ENCODE results near the gene SRA1.
"Not testable (repeated sequence)": the region's sequence is repeated elsewhere in the genome, so short reads cannot be mapped to it uniquely, and the experiment has no call there.

GRCh38 chr5:140593070-140593469 lies 35.8 kb upstream of the SRA1 start:
- peak in 1 of 3 donors; percentile 3 for TF ChIP-seq POLR2A (IDR thresholded peaks at IDR 0.05)
- TF ChIP-seq CTCF (IDR thresholded peaks at IDR 0.05): not testable (repeated sequence)

All from body of pancreas (tissue), 4 donors.